Measurements from ENCODE around the gene TMEM9B.
A peak's percentile ranks its signal among the peaks of the same experiment; 100 is the strongest.
"Not testable (repeated sequence)": the region's sequence is repeated elsewhere in the genome, so short reads cannot be mapped to it uniquely, and the experiment has no call there.

The TMEM9B gene

DNA sequence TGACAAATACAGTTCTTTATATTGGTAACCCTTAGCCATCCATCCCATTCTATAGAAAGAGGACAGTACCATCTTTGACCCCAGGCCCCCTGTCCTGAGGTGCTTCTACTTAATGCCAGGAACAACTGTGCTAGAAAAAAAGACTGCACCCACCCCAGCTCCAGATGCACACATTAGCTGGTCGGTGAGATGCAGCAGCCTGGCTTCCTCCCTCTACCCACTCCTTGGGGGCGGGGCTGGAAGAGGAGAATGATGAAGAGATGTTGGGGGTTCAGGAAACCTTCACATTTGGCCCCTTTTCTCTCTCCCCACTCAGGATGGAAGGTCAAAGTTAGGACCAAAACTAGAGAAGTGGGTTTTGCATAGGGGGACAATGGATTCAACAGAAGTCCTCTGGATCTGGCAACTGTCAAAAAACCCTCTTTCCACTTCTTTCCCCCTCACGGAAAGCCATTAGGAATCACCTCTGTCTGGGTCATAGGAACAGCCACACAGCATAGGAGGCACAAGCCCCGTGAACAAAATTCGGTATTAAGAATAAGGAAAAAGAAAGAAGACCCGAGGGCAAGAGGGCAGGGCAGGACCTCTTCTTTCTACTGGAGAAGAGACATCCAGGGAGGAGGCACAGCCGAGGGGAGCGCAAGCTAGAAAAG lies 38.8 kb upstream of the TMEM9B start:
- TF ChIP-seq Cebpa-rat (IDR thresholded peaks at IDR 0.05): no peak
- peaks cover 11 to 20% (median 18%) of the 10 kb centered on the region in 11 experiments for H3K9me3 ChIP-seq (replicated peaks in 1 of 11)
- peaks cover 39 to 70% (median 62%) of the 10 kb centered on the region in 11 experiments for H3K27me3 ChIP-seq
- no peaks in the 10 kb centered on the region; a peak in 1 of 22 replicates for H4K20me1 ChIP-seq
- H3K4me2 ChIP-seq: peak overlapping the region; percentile 59 to 91 (median 81)
- H3K27ac ChIP-seq: no peak overlapping the region
- peak overlapping the region; percentile 32 to 65 (median 53) for H3K4me3 ChIP-seq
- H3K9ac ChIP-seq: peak overlapping the region in 8 of 11 experiments; percentile 6 to 60 (median 30); a peak in 8 of 22 replicates
- peaks cover 0 to 34% (median 13%) of the 10 kb centered on the region in 10 experiments; a peak in 13 of 20 replicates for H3K4me1 ChIP-seq
- no peaks in the 10 kb centered on the region; a peak in 1 of 22 replicates for H3K36me3 ChIP-seq

GRCh38 chr11:9001736-9002135 lies 37.5 kb upstream of the TMEM9B start:
- no peaks in the 10 kb centered on the region; a peak in 1 of 22 replicates for H4K20me1 ChIP-seq
- H3K27me3 ChIP-seq: peaks cover 39 to 63% (median 62%) of the 10 kb centered on the region in 11 experiments
- no peaks in the 10 kb centered on the region; a peak in 1 of 22 replicates for H3K36me3 ChIP-seq
- peak overlapping the region in 1 of 11 experiments; percentile 12; a peak in 1 of 22 replicates for H3K27ac ChIP-seq
- H3K4me3 ChIP-seq: no peak overlapping the region
- TF ChIP-seq Cebpa-rat (IDR thresholded peaks at IDR 0.05): no peak
- peaks cover 0 to 46% (median 13%) of the 10 kb centered on the region in 10 experiments; a peak in 13 of 20 replicates for H3K4me1 ChIP-seq
- H3K9ac ChIP-seq: no peak overlapping the region
- H3K4me2 ChIP-seq: peak overlapping the region in 4 of 11 experiments; percentile 30 to 91 (median 64); a peak in 7 of 22 replicates
- H3K9me3 ChIP-seq (replicated peaks in 1 of 11): peaks cover 11 to 20% (median 18%) of the 10 kb centered on the region in 11 experiments

DNA sequence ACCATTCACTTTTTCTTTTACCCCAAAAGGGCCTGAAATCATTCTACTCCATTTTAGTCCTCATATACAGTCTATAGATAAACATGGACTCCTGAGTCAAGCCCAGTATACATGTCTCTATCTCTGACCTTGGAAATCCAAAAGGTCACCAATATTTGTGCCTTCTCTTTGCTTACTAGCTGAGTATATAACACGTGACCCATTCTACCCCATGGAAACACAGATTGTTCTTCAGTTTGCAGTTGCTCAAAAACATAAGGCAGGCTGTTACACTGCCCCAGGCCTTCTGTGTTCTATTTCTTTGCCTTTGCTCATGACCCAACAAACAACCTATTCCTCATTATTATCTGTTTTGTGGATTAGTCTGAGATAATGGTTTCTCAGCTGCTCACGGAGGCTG lies 33.8 kb upstream of the TMEM9B start:
- Histone ChIP-seq H3K9me3 (replicated peaks in 1 of 11) (peaks cover 0 to 2% (median 0%) of the 10 kb centered on the region in 11 experiments; a peak in 3 of 22 replicates), H3K27ac (no peak overlapping the region), H3K4me3 (no peak overlapping the region), H3K36me3 (no peaks in the 10 kb centered on the region), H4K20me1 (no peaks in the 10 kb centered on the region; a peak in 1 of 22 replicates), H3K4me2 (no peak overlapping the region), H3K27me3 (peaks cover 6 to 26% (median 24%) of the 10 kb centered on the region in 11 experiments), H3K9ac (no peak overlapping the region), H3K4me1 (peaks cover 0 to 33% (median 3%) of the 10 kb centered on the region in 10 experiments; a peak in 12 of 20 replicates)
- TF ChIP-seq Cebpa-rat (IDR thresholded peaks at IDR 0.05): no peak

- Histone ChIP-seq H4K20me1 (no peaks in the 10 kb centered on the region; a peak in 1 of 22 replicates), H3K4me3 (no peak overlapping the region), H3K4me1 (peaks cover 0 to 28% (median 0%) of the 10 kb centered on the region in 10 experiments; a peak in 8 of 20 replicates), H3K9me3 (replicated peaks in 1 of 11) (no peaks in the 10 kb centered on the region), H3K27ac (no peak overlapping the region), H3K36me3 (no peaks in the 10 kb centered on the region), H3K9ac (no peak overlapping the region), H3K4me2 (peak overlapping the region in 3 of 11 experiments; percentile 3 to 60 (median 25); a peak in 3 of 22 replicates), H3K27me3 (peaks cover under 1 to 21% (median 19%) of the 10 kb centered on the region in 11 experiments)
- TF ChIP-seq Cebpa-rat (IDR thresholded peaks at IDR 0.05): no peak
Observed at GRCh38 chr11:8997451-8997850, 33.2 kb upstream of the TMEM9B start.

- Histone ChIP-seq H3K27me3 (no peaks in the 10 kb centered on the region), H3K4me2 (peak overlapping the region in 2 of 11 experiments; percentile 31 to 43; a peak in 3 of 22 replicates), H4K20me1 (no peaks in the 10 kb centered on the region), H3K9ac (no peak overlapping the region), H3K9me3 (replicated peaks in 1 of 11) (no peaks in the 10 kb centered on the region), H3K4me3 (no peak overlapping the region), H3K36me3 (no peaks in the 10 kb centered on the region), H3K27ac (no peak overlapping the region), H3K4me1 (peaks cover 0 to 13% (median 0%) of the 10 kb centered on the region in 10 experiments; a peak in 3 of 20 replicates)
- no peak for TF ChIP-seq Cebpa-rat (IDR thresholded peaks at IDR 0.05)
Observed at GRCh38 chr11:8989453-8989852, 25.2 kb upstream of the TMEM9B start.

- no peak for TF ChIP-seq Cebpa-rat (IDR thresholded peaks at IDR 0.05)
- Histone ChIP-seq H3K27ac (no peak overlapping the region), H3K36me3 (no peaks in the 10 kb centered on the region), H3K4me3 (no peak overlapping the region), H3K4me2 (no peak overlapping the region), H4K20me1 (no peaks in the 10 kb centered on the region), H3K4me1 (peaks cover 0 to 13% (median 0%) of the 10 kb centered on the region in 10 experiments; a peak in 3 of 20 replicates), H3K9me3 (replicated peaks in 1 of 11) (no peaks in the 10 kb centered on the region), H3K9ac (no peak overlapping the region), H3K27me3 (no peaks in the 10 kb centered on the region)
Observed at GRCh38 chr11:8988329-8989234, 24.3 kb upstream of the TMEM9B start.

GRCh38 chr11:8987446-8987845 lies 23.2 kb upstream of the TMEM9B start:
- Histone ChIP-seq H3K4me1 (peaks cover 0 to 13% (median 0%) of the 10 kb centered on the region in 10 experiments; a peak in 3 of 20 replicates), H3K27me3 (no peaks in the 10 kb centered on the region), H3K27ac (no peak overlapping the region), H3K36me3 (no peaks in the 10 kb centered on the region), H4K20me1 (no peaks in the 10 kb centered on the region), H3K4me3 (no peak overlapping the region), H3K9me3 (replicated peaks in 1 of 11) (no peaks in the 10 kb centered on the region), H3K4me2 (no peak overlapping the region), H3K9ac (no peak overlapping the region)
- TF ChIP-seq Cebpa-rat (IDR thresholded peaks at IDR 0.05): no peak

GRCh38 chr11:8986772-8987171 lies 22.5 kb upstream of the TMEM9B start:
- H3K9ac ChIP-seq; H3K27ac ChIP-seq; H3K9me3 ChIP-seq (replicated peaks in 1 of 11); H3K27me3 ChIP-seq; H4K20me1 ChIP-seq; H3K4me2 ChIP-seq; H3K4me3 ChIP-seq; H3K36me3 ChIP-seq: not testable (repeated sequence)
- H3K4me1 ChIP-seq: peaks cover 0 to 13% (median 0%) of the 10 kb centered on the region in 10 experiments; a peak in 3 of 20 replicates

DNA sequence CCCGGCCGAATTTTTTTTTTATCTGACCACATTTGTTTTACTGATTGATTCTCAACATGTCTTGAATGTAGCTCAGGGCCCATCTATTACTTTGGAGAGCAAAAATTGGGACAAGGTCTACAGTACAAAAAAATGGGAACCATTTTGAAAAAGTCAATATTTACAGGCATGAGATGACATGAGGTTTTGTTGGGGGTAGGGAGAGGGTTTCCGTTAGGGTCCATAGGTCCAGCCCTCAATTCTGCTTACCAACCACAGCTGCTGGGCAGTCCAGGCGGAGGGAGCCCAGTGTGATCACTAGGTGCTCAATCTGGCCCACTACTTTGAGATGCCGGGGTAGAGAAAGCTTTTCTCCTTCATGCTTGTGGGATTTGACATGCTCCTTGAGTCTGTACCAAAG lies 21.2 kb upstream of the TMEM9B start:
- Histone ChIP-seq H3K9ac (no peak overlapping the region), H3K27me3 (no peaks in the 10 kb centered on the region), H3K4me2 (no peak overlapping the region), H3K27ac (no peak overlapping the region), H3K36me3 (no peaks in the 10 kb centered on the region), H4K20me1 (no peaks in the 10 kb centered on the region), H3K4me3 (no peak overlapping the region), H3K9me3 (replicated peaks in 1 of 11) (no peaks in the 10 kb centered on the region), H3K4me1 (peaks cover 0 to 13% (median 0%) of the 10 kb centered on the region in 10 experiments; a peak in 3 of 20 replicates)
- TF ChIP-seq Cebpa-rat (IDR thresholded peaks at IDR 0.05): no peak
